ENCODE data around the gene VPS13C. TPM values are rescaled to one million over a fixed set of nuclear protein-coding genes. Genes with fewer than 3 reads are reported as not detected.

The VPS13C gene
- total RNA-seq, 1 donor from 2014 or later, result 30.2 TPM

- no peak for DNase-seq (ENCODE audit: low read depth)
- TF ChIP-seq, protein P1, sequence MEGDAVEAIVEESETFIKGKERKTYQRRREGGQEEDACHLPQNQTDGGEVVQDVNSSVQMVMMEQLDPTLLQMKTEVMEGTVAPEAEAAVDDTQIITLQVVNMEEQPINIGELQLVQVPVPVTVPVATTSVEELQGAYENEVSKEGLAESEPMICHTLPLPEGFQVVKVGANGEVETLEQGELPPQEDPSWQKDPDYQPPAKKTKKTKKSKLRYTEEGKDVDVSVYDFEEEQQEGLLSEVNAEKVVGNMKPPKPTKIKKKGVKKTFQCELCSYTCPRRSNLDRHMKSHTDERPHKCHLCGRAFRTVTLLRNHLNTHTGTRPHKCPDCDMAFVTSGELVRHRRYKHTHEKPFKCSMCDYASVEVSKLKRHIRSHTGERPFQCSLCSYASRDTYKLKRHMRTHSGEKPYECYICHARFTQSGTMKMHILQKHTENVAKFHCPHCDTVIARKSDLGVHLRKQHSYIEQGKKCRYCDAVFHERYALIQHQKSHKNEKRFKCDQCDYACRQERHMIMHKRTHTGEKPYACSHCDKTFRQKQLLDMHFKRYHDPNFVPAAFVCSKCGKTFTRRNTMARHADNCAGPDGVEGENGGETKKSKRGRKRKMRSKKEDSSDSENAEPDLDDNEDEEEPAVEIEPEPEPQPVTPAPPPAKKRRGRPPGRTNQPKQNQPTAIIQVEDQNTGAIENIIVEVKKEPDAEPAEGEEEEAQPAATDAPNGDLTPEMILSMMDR (conservative IDR thresholded peaks at IDR 0.05; ENCODE audit: low read depth, low read length), result no peak
- no peak overlapping the region for H3K4me3 ChIP-seq (ENCODE audit: low read depth, low read length)
Observed at GRCh38 chr15:61989667-61990066, 70.6 kb downstream of the VPS13C start.

DNA sequence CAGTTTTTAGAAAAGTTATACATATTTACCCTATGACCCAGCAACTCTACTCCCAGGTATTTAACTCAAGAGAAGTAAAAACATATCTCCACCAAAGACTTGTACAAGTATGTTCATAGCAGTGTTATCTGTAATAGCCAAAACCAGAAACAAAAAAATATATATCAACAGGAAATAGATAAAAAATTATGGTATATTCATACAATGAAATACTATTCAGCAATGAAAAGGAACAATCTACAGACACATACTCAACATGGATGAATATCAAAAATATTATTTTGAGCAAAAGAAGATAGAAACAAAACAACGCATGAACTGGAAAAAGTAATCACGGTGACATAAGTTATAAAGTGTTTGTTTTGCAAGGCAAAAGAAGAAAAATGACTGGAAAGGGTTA lies 72.4 kb downstream of the VPS13C start:
- no peak overlapping the region for H3K4me3 ChIP-seq (ENCODE audit: low read depth, low read length)
- no peak for DNase-seq (ENCODE audit: low read depth)
- TF ChIP-seq, protein P1 (conservative IDR thresholded peaks at IDR 0.05; ENCODE audit: low read depth, low read length), result no peak

DNA sequence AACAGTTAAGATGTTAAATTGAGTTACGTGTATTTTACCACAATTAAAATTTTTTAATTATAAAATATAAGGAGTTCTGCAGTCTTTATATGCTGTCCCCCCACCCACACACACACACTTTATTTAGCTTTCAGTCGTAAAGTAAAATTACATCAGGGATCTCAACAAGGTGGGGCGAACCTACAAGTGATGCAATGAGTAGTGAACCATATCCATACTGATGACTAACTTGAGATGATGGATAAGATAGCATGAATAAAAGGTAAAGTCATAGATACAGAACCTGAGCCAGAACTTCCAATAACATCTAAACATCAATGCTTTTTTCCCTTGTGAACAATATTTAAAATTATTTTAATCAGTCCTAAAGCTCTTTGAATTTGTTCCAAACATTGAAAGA lies 77.2 kb downstream of the VPS13C start:
- no peak for DNase-seq (ENCODE audit: low read depth)
- no peak overlapping the region for H3K4me3 ChIP-seq (ENCODE audit: low read depth, low read length)
- TF ChIP-seq, protein P1 (conservative IDR thresholded peaks at IDR 0.05; ENCODE audit: low read depth, low read length), result no peak

DNA sequence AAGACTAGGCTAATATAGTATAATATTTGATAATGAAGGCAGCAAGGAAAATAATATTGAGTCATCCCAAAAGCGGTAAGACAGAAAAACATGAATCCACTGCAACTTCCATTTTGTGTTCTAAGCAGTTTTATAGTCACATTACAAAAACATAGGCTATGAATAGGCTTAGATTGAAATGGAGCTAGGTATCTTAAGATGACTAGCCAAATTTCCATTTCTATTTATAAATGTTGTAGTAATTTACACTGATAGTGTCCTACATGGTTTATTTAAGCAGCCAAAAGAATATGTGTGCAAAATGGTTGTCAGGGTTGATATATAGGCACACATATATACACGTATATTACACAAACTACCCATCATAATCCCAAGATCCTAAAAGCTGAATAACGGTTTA lies 82.0 kb downstream of the VPS13C start:
- no peak overlapping the region for H3K4me3 ChIP-seq (ENCODE audit: low read depth, low read length)
- no peak for DNase-seq (ENCODE audit: low read depth)
- TF ChIP-seq, protein P1 (conservative IDR thresholded peaks at IDR 0.05; ENCODE audit: low read depth, low read length), result no peak

DNA sequence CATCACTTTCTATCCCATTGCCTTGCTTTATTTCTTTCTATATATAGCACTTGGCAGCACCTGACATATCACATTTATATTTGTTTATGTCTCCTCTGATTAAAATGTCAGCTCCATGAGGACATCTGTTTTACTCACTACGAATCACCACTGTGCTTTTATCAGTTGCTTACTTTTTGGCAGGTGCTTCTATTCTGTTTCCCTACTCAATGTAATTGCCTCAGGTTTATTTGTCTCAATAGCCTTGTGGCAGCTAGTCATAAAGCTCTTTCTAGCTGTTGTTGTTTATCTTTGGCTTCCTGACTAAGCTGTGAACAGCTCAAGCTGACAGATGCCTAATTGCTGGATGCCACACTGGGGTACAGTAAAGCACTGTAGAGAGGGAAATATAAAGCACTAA lies 85.5 kb downstream of the VPS13C start:
- DNase-seq (ENCODE audit: low read depth), result no peak
- TF ChIP-seq, protein P1 (conservative IDR thresholded peaks at IDR 0.05; ENCODE audit: low read depth, low read length), result no peak
- H3K4me3 ChIP-seq (ENCODE audit: low read depth, low read length), result no peak overlapping the region

DNA sequence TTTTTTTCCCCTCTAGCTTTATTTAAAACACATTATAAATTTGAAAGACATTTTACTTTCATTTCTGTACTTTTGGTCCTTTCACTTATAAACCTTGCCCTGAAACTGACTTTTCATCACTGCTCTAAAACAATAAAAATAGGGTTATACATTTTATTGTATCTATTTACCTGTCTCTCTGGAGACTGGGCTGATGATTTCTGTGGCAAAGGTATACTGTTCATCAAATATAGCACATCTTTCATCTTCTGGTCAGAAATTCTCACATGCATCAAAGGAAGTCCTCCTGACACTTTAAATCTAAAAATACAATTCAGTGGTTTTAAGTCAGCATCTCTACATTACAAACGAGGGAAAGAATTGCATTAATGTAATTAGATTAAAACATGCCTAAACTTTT lies 86.1 kb downstream of the VPS13C start:
- H3K4me3 ChIP-seq (ENCODE audit: low read depth, low read length), result no peak overlapping the region
- TF ChIP-seq, protein P1 (conservative IDR thresholded peaks at IDR 0.05; ENCODE audit: low read depth, low read length), result no peak
- no peak for DNase-seq (ENCODE audit: low read depth)

DNA sequence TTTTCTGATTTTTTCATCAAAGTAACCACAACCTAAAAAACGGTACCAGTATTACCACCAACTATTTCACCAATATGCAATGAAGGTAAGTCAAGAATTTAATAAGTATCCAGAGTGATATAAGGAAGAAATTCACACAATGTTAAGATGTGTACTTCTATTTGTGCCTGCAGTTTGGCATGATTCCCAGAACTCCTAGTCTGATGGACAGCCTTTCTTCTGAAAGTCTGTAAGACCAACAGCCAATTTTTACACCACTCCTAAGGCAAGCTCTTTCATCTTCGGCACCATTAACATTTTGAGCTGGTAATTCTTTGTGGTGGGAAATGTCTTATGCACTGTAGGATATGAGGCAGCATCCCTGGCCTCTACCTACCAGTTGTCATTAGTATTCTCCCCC lies 108.3 kb downstream of the VPS13C start:
- DNase-seq (ENCODE audit: low read depth), result no peak

More for the DNA sequence above, 108.3 kb downstream of the VPS13C start:
- H3K4me3 ChIP-seq (ENCODE audit: low read depth, low read length), result no peak overlapping the region
- TF ChIP-seq, protein P1 (conservative IDR thresholded peaks at IDR 0.05; ENCODE audit: low read depth, low read length), result no peak
